ENCODE results near the gene SYDE2. TPM values are rescaled to one million over a fixed set of nuclear protein-coding genes. Genes with fewer than 3 reads are reported as not detected.
"Not testable (repeated sequence)": the region's sequence is repeated elsewhere in the genome, so short reads cannot be mapped to it uniquely, and the experiment has no call there.

The SYDE2 gene
- total and polyA plus RNA-seq, 2 experiments from 2014 or later = 5.5 to 14.9 TPM

- Histone ChIP-seq H3K79me2 (no peaks in the 10 kb centered on the region), H3K4me2 (no peak overlapping the region), H4K20me1 (ENCODE audit: insufficient read depth, poor library complexity, severe bottlenecking) (no peaks in the 10 kb centered on the region), H2AFZ (no peak overlapping the region), H3K27ac (no peak overlapping the region), H3K9me2 (replicated peaks; ENCODE audit: insufficient read depth) (no peaks in the 10 kb centered on the region), H3K4me1 (ENCODE audit: insufficient read depth) (no peaks in the 10 kb centered on the region), H3K36me3 (replicated peaks; ENCODE audit: insufficient read depth, low read depth) (no peaks in the 10 kb centered on the region), H3K27me3 (no peaks in the 10 kb centered on the region), H3K9me3 (ENCODE audit: low read depth) (no peaks in the 10 kb centered on the region), H3K4me3 (no peak overlapping the region)
- TF ChIP-seq, protein P1, sequence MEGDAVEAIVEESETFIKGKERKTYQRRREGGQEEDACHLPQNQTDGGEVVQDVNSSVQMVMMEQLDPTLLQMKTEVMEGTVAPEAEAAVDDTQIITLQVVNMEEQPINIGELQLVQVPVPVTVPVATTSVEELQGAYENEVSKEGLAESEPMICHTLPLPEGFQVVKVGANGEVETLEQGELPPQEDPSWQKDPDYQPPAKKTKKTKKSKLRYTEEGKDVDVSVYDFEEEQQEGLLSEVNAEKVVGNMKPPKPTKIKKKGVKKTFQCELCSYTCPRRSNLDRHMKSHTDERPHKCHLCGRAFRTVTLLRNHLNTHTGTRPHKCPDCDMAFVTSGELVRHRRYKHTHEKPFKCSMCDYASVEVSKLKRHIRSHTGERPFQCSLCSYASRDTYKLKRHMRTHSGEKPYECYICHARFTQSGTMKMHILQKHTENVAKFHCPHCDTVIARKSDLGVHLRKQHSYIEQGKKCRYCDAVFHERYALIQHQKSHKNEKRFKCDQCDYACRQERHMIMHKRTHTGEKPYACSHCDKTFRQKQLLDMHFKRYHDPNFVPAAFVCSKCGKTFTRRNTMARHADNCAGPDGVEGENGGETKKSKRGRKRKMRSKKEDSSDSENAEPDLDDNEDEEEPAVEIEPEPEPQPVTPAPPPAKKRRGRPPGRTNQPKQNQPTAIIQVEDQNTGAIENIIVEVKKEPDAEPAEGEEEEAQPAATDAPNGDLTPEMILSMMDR (IDR thresholded peaks at IDR 0.05; ENCODE audit: poor library complexity) = no peak
- TF ChIP-seq EZH2 (IDR thresholded peaks at IDR 0.05; ENCODE audit: borderline replicate concordance) (no peak), EZH2phosphoT487 (IDR thresholded peaks at IDR 0.05; ENCODE audit: low read depth, severe bottlenecking, unreplicated experiment) (no peak)
- DNase-seq (ENCODE audit: low spot score) = no peak
- 77% methylated on average over 5 of the region's 5 CpGs for WGBS (ENCODE audit: low lambda C conversion rate, missing lambda C conversion rate)
Measured at GRCh38 chr1:85142753-85143152, 58.1 kb downstream of the SYDE2 start.

DNA sequence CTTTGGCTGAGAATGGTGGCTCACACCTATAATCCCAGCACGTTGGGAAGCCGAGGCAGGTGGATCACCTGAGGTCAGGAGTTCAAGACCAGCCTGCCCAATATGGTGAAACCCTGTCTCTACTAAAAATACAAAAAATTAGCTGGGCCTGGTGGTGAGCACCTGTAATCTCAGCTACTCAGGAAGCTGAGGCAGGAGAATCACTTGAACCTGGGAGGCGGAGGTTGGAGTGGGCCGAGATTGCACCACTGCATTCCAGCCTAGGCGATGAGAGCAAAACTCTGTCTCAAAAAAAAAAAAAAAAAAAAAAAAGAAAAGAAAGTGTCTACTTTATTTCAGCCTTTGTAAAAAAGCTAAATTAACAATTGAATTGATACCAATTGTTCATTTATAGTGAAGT, 62.4 kb downstream of the SYDE2 start:
- not testable (repeated sequence) for H4K20me1 ChIP-seq (ENCODE audit: insufficient read depth, poor library complexity, severe bottlenecking); H3K4me2 ChIP-seq; H3K36me3 ChIP-seq (replicated peaks; ENCODE audit: insufficient read depth, low read depth); H3K4me3 ChIP-seq; H3K79me2 ChIP-seq; H2AFZ ChIP-seq; H3K27ac ChIP-seq; H3K9me2 ChIP-seq (replicated peaks; ENCODE audit: insufficient read depth); H3K27me3 ChIP-seq; H3K9me3 ChIP-seq (ENCODE audit: low read depth); DNase-seq (ENCODE audit: low spot score)
- H3K4me1 ChIP-seq (ENCODE audit: insufficient read depth) = peaks cover 23% of the 10 kb centered on the region
- WGBS (ENCODE audit: low lambda C conversion rate, missing lambda C conversion rate) = 85% methylated on average over 5 of the region's 5 CpGs

GRCh38 chr1:85137660-85138059, 63.2 kb downstream of the SYDE2 start:
- Histone ChIP-seq H2AFZ (no peak overlapping the region), H3K4me3 (no peak overlapping the region), H3K4me2 (peak overlapping the region; percentile 55), H3K36me3 (replicated peaks; ENCODE audit: insufficient read depth, low read depth) (no peaks in the 10 kb centered on the region), H4K20me1 (ENCODE audit: insufficient read depth, poor library complexity, severe bottlenecking) (no peaks in the 10 kb centered on the region), H3K27me3 (no peaks in the 10 kb centered on the region), H3K79me2 (no peaks in the 10 kb centered on the region), H3K27ac (no peak overlapping the region), H3K9me3 (ENCODE audit: low read depth) (no peaks in the 10 kb centered on the region), H3K9me2 (replicated peaks; ENCODE audit: insufficient read depth) (no peaks in the 10 kb centered on the region), H3K4me1 (ENCODE audit: insufficient read depth) (peaks cover 23% of the 10 kb centered on the region)
- WGBS (ENCODE audit: low lambda C conversion rate, missing lambda C conversion rate) = 56% methylated on average over 9 of the region's 9 CpGs
- TF ChIP-seq, protein P1 (IDR thresholded peaks at IDR 0.05; ENCODE audit: poor library complexity) = no peak
- TF ChIP-seq EZH2phosphoT487 (IDR thresholded peaks at IDR 0.05; ENCODE audit: low read depth, severe bottlenecking, unreplicated experiment) = no peak
- no peak for TF ChIP-seq EZH2 (IDR thresholded peaks at IDR 0.05; ENCODE audit: borderline replicate concordance)
- DNase-seq (ENCODE audit: low spot score) = peak; percentile 78

DNA sequence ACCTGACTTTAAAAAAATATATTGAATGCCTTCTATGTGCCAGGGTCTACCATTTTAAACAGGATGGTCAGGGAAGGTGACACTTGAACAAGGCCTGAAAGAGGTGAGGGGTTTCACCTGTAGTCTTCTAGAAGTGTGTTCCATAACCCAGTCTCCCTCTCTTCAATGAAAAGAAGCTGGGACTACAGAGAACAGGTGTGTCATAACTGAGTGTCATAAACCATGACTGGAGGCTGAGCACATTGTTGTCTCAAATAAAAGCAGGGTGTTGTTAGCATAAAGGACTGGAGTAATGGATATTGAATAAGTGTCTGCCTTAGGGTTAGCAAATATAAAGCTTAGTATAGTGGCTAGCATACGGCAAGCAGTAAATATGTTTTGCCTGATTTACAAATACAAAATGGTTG, 65.4 kb downstream of the SYDE2 start:
- TF ChIP-seq EZH2phosphoT487 (IDR thresholded peaks at IDR 0.05; ENCODE audit: low read depth, severe bottlenecking, unreplicated experiment) (no peak), EZH2 (IDR thresholded peaks at IDR 0.05; ENCODE audit: borderline replicate concordance) (no peak)
- TF ChIP-seq, protein P1 (IDR thresholded peaks at IDR 0.05; ENCODE audit: poor library complexity) = no peak
- no peaks in the 10 kb centered on the region for H3K9me3 ChIP-seq (ENCODE audit: low read depth)
- 79% methylated on average over 1 of the region's 1 CpG for WGBS (ENCODE audit: low lambda C conversion rate, missing lambda C conversion rate)
- H3K79me2 ChIP-seq = no peaks in the 10 kb centered on the region
- peaks cover 23% of the 10 kb centered on the region for H3K4me1 ChIP-seq (ENCODE audit: insufficient read depth)
- H2AFZ ChIP-seq = no peak overlapping the region
- H3K27me3 ChIP-seq = no peaks in the 10 kb centered on the region
- peak overlapping the region; percentile 38 for H3K4me2 ChIP-seq
- H3K27ac ChIP-seq = peak overlapping the region; percentile 81
- peak; percentile 35 for DNase-seq (ENCODE audit: low spot score)
- H4K20me1 ChIP-seq (ENCODE audit: insufficient read depth, poor library complexity, severe bottlenecking) = no peaks in the 10 kb centered on the region
- H3K9me2 ChIP-seq (replicated peaks; ENCODE audit: insufficient read depth) = no peaks in the 10 kb centered on the region
- H3K36me3 ChIP-seq (replicated peaks; ENCODE audit: insufficient read depth, low read depth) = no peaks in the 10 kb centered on the region
- H3K4me3 ChIP-seq = no peak overlapping the region

All from hepatocyte (in vitro differentiated cells).